HepG2 (cell line): Measurements from ENCODE around the gene ZFR. TPM values are rescaled to one million over a fixed set of nuclear protein-coding genes. Genes with fewer than 3 reads are reported as not detected.

ENCODE experiments used
- AFF4 ChIP-seq: sonication (generic); formaldehyde crosslinking; IDR thresholded peaks from 2 replicates; pipeline ENCODE4 v1.4.0; 2020; ENCODE audit warnings: missing genetic modification reagents
- AGO1 ChIP-seq: fragments of 200-400 bp; formaldehyde crosslinking; IDR thresholded peaks from 2 replicates; pipeline ENCODE4 v1.6.1; 2017; ENCODE audit warnings: mild to moderate bottlenecking, low read depth, low read length, moderate library complexity; ENCODE audit not compliant: poor library complexity, severe bottlenecking
- CENPX ChIP-seq: sonication (generic); formaldehyde crosslinking; IDR thresholded peaks from 2 replicates; pipeline ENCODE4 v1.9.0; 2021; ENCODE audit warnings: mild to moderate bottlenecking, missing genetic modification reagents, moderate library complexity
- ISL2 ChIP-seq: sonication (generic); formaldehyde crosslinking; IDR thresholded peaks from 2 replicates; pipeline ENCODE4 v1.5.0; 2020; ENCODE audit warnings: missing genetic modification reagents
- JUNB ChIP-seq: sonication (generic); formaldehyde crosslinking; IDR thresholded peaks from 2 replicates; pipeline ENCODE4 v1.8.0; 2022; ENCODE audit warnings: missing genetic modification reagents, mild to moderate bottlenecking, borderline replicate concordance
- KMT2B ChIP-seq: IDR thresholded peaks from 2 replicates; pipeline ENCODE4 v1.6.1; 2016; ENCODE audit warnings: missing genetic modification reagents, missing compliant biosample characterization
- MED8 ChIP-seq: sonication (generic); formaldehyde crosslinking; IDR thresholded peaks from 2 replicates; pipeline ENCODE4 v1.8.1; 2023; ENCODE audit warnings: mild to moderate bottlenecking, missing genetic modification reagents; ENCODE audit not compliant: insufficient replicate concordance
- RFX5 ChIP-seq: IDR thresholded peaks from 2 replicates; pipeline ENCODE4 v1.6.1; 2011; ENCODE audit warnings: low read depth, low read length, improper control_type of control experiment
- TBP ChIP-seq: sonication (generic); formaldehyde crosslinking; IDR thresholded peaks from 2 replicates; pipeline ENCODE4 v1.5.0; 2020; ENCODE audit warnings: missing genetic modification reagents
- TIGD3 ChIP-seq: sonication (generic); formaldehyde crosslinking; IDR thresholded peaks from 2 replicates; pipeline ENCODE4 v1.5.1; 2020; ENCODE audit warnings: mild to moderate bottlenecking, missing genetic modification reagents, borderline replicate concordance
- ZBTB26 ChIP-seq: IDR thresholded peaks from 2 replicates; pipeline ENCODE4 v1.6.1; 2016; ENCODE audit warnings: missing compliant biosample characterization, missing genetic modification reagents, borderline replicate concordance
- ZBTB4 ChIP-seq: sonication (generic); formaldehyde crosslinking; IDR thresholded peaks from 2 replicates; pipeline ENCODE4 v1.4.0; 2020; ENCODE audit warnings: missing genetic modification reagents, mild to moderate bottlenecking, borderline replicate concordance
- ZNF101 ChIP-seq: sonication (generic); formaldehyde crosslinking; IDR thresholded peaks from 2 replicates; pipeline ENCODE4 v1.4.0; 2020; ENCODE audit warnings: mild to moderate bottlenecking, low read depth, missing genetic modification reagents, borderline replicate concordance
- ZNF160 ChIP-seq: sonication (generic); formaldehyde crosslinking; IDR thresholded peaks from 2 replicates; pipeline ENCODE4 v1.8.0; 2022; ENCODE audit warnings: mild to moderate bottlenecking, inconsistent platforms, missing genetic modification reagents
- ZNF501 ChIP-seq: sonication (generic); formaldehyde crosslinking; IDR thresholded peaks from 2 replicates; pipeline ENCODE4 v1.5.1; 2020; ENCODE audit warnings: mild to moderate bottlenecking, moderate library complexity, missing genetic modification reagents
- ZNF672 ChIP-seq: sonication (generic); formaldehyde crosslinking; IDR thresholded peaks from 2 replicates; pipeline ENCODE4 v1.8.1; 2022; ENCODE audit warnings: missing genetic modification reagents
- ZNF737 ChIP-seq: sonication (generic); formaldehyde crosslinking; IDR thresholded peaks from 2 replicates; pipeline ENCODE4 v1.5.0; 2020; ENCODE audit warnings: missing genetic modification reagents, mild to moderate bottlenecking, borderline replicate concordance
- polyA plus RNA-seq, 8 experiments: library from polyadenylated mRNA; depleted of rRNA in 3 of 8; stranded (reverse) in 7 of 8; unstranded in 1 of 8; fragments of >200 nt; fragmentation: Illumina TruSeq in 4 of 8; extraction: Trizol in 4 of 8; gene quantifications; 2 replicates each; pipeline versions ENCODE4 v1.2.1 to v1.2.3, GENCODE V29; 2011 to 2016; ENCODE audit warnings: low read depth in 4 of 8, missing spikeins in 1 of 8, mixed read lengths in 1 of 8; ENCODE audit not compliant: insufficient read depth in 1 of 8
- total RNA-seq, 5 experiments: library from RNA; depleted of rRNA; stranded (reverse); fragments of >200 nt; fragmentation: Illumina TruSeq; extraction: Trizol; gene quantifications; 2 replicates each; pipeline ENCODE4 v1.2.3, GENCODE V29; 2016; ENCODE audit warnings: low read depth in 1 of 5

The ZFR gene
- total and polyA plus RNA-seq, 2 of the 13 experiments (the other 11 are each of a cell fraction or from before 2014, with no cell fraction given) = 89.0 to 92.8 TPM

GRCh38 chr5:32314658-32315057 is 129.9 kb downstream of the ZFR start (continued):
- no peak for TF ChIP-seq KMT2B
- TF ChIP-seq MED8 = peak; percentile 32
- no peak for TF ChIP-seq TIGD3 (CRISPR knock-in tag)
- TF ChIP-seq ZNF101 (CRISPR knock-in tag) = no peak
- TF ChIP-seq JUNB (CRISPR knock-in tag) = no peak
- no peak for TF ChIP-seq ZBTB26 (CRISPR knock-in tag)
- TF ChIP-seq RFX5 = no peak
- no peak for TF ChIP-seq TBP (CRISPR knock-in tag)
- TF ChIP-seq ZNF672 (CRISPR knock-in tag) = no peak
- no peak for TF ChIP-seq AFF4
- no peak for TF ChIP-seq CENPX (CRISPR knock-in tag)
- no peak for TF ChIP-seq ZNF501
- TF ChIP-seq ZNF737 (CRISPR knock-in tag) = no peak
- no peak for TF ChIP-seq AGO1
- no peak for TF ChIP-seq ZNF160
- TF ChIP-seq ISL2 (CRISPR knock-in tag) = peak; percentile 86
- TF ChIP-seq ZBTB4 = no peak
